ENCODE results near the gene TRPC6.

The TRPC6 gene

GRCh38 chr11:101555366-101555765 lies 28.4 kb downstream of the TRPC6 start:
- H3K4me1 ChIP-seq (ENCODE audit: low read length): peaks cover 19% of the 10 kb centered on the region
- no peaks in the 10 kb centered on the region for H4K20me1 ChIP-seq (ENCODE audit: insufficient read depth, low read length)
- no peaks in the 10 kb centered on the region for H3K36me3 ChIP-seq (replicated peaks; ENCODE audit: low read depth, low read length)
- H2AFZ ChIP-seq (ENCODE audit: low read depth, low read length): no peak overlapping the region
- no peak overlapping the region for H3K9ac ChIP-seq (ENCODE audit: low read length)
- peaks cover 5% of the 10 kb centered on the region; the same call in 1 of the 2 replicates for H3K9me3 ChIP-seq (ENCODE audit: insufficient read depth, low read length)
- H3K27ac ChIP-seq (ENCODE audit: low read length): no peak overlapping the region
- no peaks in the 10 kb centered on the region for H3K27me3 ChIP-seq (ENCODE audit: low read depth, low read length)
- no peak overlapping the region for H3K4me3 ChIP-seq (ENCODE audit: low read length)
- H3K4me2 ChIP-seq (ENCODE audit: low read length): no peak overlapping the region
- TF ChIP-seq EZH2phosphoT487 (IDR thresholded peaks at IDR 0.05; ENCODE audit: low read depth) (no peak), CTCF (IDR thresholded peaks at IDR 0.05; ENCODE audit: low read depth, low read length) (no peak)
- H3K79me2 ChIP-seq (ENCODE audit: low read length): no peaks in the 10 kb centered on the region

- TF ChIP-seq EZH2phosphoT487 (IDR thresholded peaks at IDR 0.05; ENCODE audit: low read depth) (no peak), CTCF (IDR thresholded peaks at IDR 0.05; ENCODE audit: low read depth, low read length) (no peak)
- Histone ChIP-seq H4K20me1 (ENCODE audit: insufficient read depth, low read length) (no peaks in the 10 kb centered on the region), H3K27me3 (ENCODE audit: low read depth, low read length) (no peaks in the 10 kb centered on the region), H3K4me3 (ENCODE audit: low read length) (no peak overlapping the region), H2AFZ (ENCODE audit: low read depth, low read length) (no peak overlapping the region), H3K36me3 (replicated peaks; ENCODE audit: low read depth, low read length) (no peaks in the 10 kb centered on the region), H3K9me3 (ENCODE audit: insufficient read depth, low read length) (peaks cover 5% of the 10 kb centered on the region; the same call in 1 of the 2 replicates), H3K79me2 (ENCODE audit: low read length) (no peaks in the 10 kb centered on the region), H3K4me2 (ENCODE audit: low read length) (peak overlapping the region; percentile 30), H3K27ac (ENCODE audit: low read length) (no peak overlapping the region), H3K9ac (ENCODE audit: low read length) (no peak overlapping the region), H3K4me1 (ENCODE audit: low read length) (peaks cover 19% of the 10 kb centered on the region)
Observed at GRCh38 chr11:101553891-101554292, 29.9 kb downstream of the TRPC6 start.

- no peak overlapping the region for H3K9ac ChIP-seq (ENCODE audit: low read length)
- no peaks in the 10 kb centered on the region for H3K79me2 ChIP-seq (ENCODE audit: low read length)
- no peaks in the 10 kb centered on the region for H4K20me1 ChIP-seq (ENCODE audit: insufficient read depth, low read length)
- H2AFZ ChIP-seq (ENCODE audit: low read depth, low read length): no peak overlapping the region
- H3K27ac ChIP-seq (ENCODE audit: low read length): no peak overlapping the region
- no peaks in the 10 kb centered on the region for H3K36me3 ChIP-seq (replicated peaks; ENCODE audit: low read depth, low read length)
- H3K4me3 ChIP-seq (ENCODE audit: low read length): no peak overlapping the region
- TF ChIP-seq EZH2phosphoT487 (IDR thresholded peaks at IDR 0.05; ENCODE audit: low read depth) (no peak), CTCF (IDR thresholded peaks at IDR 0.05; ENCODE audit: low read depth, low read length) (no peak)
- H3K4me2 ChIP-seq (ENCODE audit: low read length): no peak overlapping the region
- peaks cover 19% of the 10 kb centered on the region for H3K4me1 ChIP-seq (ENCODE audit: low read length)
- no peaks in the 10 kb centered on the region for H3K27me3 ChIP-seq (ENCODE audit: low read depth, low read length)
- peaks cover 5% of the 10 kb centered on the region; the same call in 1 of the 2 replicates for H3K9me3 ChIP-seq (ENCODE audit: insufficient read depth, low read length)
Observed at GRCh38 chr11:101552888-101553287, 30.9 kb downstream of the TRPC6 start.

DNA sequence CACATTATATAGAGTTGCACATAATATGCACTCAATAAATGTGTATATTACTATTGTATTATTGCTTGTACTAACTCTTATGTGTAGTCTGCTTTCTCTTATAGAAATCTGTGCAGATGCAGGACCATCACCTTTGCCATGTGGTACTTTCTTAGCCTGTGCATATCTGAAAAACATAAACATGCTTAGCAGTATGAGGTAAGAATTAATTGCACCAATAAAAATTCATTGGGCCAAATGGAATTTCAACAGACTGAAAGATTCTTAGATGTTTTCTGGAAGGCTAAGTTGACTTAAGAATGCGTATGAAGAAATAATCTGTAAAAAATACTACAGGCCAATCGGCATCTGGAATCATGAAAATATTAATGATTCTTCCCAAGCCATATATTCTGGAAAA lies 55.3 kb downstream of the TRPC6 start:
- TF ChIP-seq EZH2phosphoT487 (IDR thresholded peaks at IDR 0.05; ENCODE audit: low read depth) (no peak), CTCF (IDR thresholded peaks at IDR 0.05; ENCODE audit: low read depth, low read length) (no peak)
- no peak overlapping the region for H3K4me2 ChIP-seq (ENCODE audit: low read length)
- H3K4me3 ChIP-seq (ENCODE audit: low read length): no peak overlapping the region
- H3K79me2 ChIP-seq (ENCODE audit: low read length): no peaks in the 10 kb centered on the region
- H2AFZ ChIP-seq (ENCODE audit: low read depth, low read length): no peak overlapping the region
- no peaks in the 10 kb centered on the region for H3K9me3 ChIP-seq (ENCODE audit: insufficient read depth, low read length)
- no peaks in the 10 kb centered on the region for H3K27me3 ChIP-seq (ENCODE audit: low read depth, low read length)
- H3K9ac ChIP-seq (ENCODE audit: low read length): no peak overlapping the region
- H3K27ac ChIP-seq (ENCODE audit: low read length): no peak overlapping the region
- no peaks in the 10 kb centered on the region for H3K4me1 ChIP-seq (ENCODE audit: low read length)
- H3K36me3 ChIP-seq (replicated peaks; ENCODE audit: low read depth, low read length): no peaks in the 10 kb centered on the region
- H4K20me1 ChIP-seq (ENCODE audit: insufficient read depth, low read length): no peaks in the 10 kb centered on the region
